ENCODE measurements around the gene PEX13.

PEX13 gene

DNA sequence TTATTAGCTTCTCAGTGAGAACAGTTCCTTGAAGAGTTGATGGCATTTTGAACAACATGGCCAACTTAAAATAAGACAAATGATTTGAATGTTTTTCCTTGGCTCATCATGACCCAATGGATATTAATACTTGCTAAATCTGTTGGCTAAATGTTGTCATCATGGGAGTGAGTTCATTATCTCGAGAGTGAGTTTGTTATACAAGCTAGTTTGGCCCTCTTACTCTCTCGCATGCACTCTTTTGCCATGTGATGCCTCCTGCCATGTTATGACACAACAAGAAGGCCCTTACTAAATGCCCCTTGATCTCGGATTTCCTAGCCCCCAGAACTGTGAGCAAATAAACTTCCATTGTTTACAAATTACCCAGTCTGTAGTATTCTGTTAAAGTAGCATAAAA lies 25.3 kb downstream of the PEX13 start:
- H3K4me3 ChIP-seq (ENCODE audit: low read depth, low read length) = no peak overlapping the region
- TF ChIP-seq, protein P1, sequence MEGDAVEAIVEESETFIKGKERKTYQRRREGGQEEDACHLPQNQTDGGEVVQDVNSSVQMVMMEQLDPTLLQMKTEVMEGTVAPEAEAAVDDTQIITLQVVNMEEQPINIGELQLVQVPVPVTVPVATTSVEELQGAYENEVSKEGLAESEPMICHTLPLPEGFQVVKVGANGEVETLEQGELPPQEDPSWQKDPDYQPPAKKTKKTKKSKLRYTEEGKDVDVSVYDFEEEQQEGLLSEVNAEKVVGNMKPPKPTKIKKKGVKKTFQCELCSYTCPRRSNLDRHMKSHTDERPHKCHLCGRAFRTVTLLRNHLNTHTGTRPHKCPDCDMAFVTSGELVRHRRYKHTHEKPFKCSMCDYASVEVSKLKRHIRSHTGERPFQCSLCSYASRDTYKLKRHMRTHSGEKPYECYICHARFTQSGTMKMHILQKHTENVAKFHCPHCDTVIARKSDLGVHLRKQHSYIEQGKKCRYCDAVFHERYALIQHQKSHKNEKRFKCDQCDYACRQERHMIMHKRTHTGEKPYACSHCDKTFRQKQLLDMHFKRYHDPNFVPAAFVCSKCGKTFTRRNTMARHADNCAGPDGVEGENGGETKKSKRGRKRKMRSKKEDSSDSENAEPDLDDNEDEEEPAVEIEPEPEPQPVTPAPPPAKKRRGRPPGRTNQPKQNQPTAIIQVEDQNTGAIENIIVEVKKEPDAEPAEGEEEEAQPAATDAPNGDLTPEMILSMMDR (IDR thresholded peaks at IDR 0.05; ENCODE audit: insufficient read depth, low read depth, low read length, missing control alignments) = no peak
- DNase-seq (ENCODE audit: low read depth) = no peak

DNA sequence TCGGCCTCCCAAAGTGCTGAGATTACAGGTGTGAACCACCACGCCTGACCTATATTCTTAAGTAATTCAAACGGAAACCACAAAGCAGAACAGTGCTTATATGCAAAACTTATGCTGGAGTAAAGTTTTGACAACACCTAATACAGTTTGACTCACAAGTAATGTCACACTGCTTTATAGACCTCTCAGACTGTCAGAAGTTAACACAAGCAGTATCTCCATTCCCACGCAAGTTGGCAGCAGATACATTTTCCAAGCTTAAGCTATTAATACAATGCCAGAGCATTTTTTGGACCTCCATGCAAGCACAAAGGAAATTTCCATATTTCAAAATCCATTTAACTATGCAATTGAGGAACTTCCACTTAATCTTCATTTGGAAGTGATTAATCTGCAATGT lies 27.1 kb downstream of the PEX13 start:
- TF ChIP-seq, protein P1 (IDR thresholded peaks at IDR 0.05; ENCODE audit: insufficient read depth, low read depth, low read length, missing control alignments) = peak; percentile 0
- no peak overlapping the region for H3K4me3 ChIP-seq (ENCODE audit: low read depth, low read length)
- peak; percentile 67 for DNase-seq (ENCODE audit: low read depth)

DNA sequence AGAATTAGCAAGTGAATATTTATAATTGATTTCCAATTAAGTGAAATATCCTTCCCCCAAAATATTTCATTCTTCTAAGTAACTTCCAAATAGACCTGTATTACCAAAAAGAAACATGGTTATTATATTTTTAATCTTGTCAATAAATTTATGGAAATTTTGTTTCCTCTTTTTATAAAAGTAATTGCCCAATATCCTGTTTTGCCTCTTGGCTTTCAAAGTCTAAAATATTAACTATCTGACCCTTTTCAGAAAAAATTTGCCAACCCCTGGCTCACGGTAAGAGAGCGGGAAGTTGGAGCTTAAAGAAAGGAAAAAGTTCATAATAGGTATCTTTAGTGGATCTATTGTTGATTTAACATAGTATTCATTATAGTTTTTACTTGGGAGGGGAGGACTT lies 27.7 kb downstream of the PEX13 start:
- H3K4me3 ChIP-seq (ENCODE audit: low read depth, low read length) = no peak overlapping the region
- TF ChIP-seq, protein P1 (IDR thresholded peaks at IDR 0.05; ENCODE audit: insufficient read depth, low read depth, low read length, missing control alignments) = no peak
- no peak for DNase-seq (ENCODE audit: low read depth)

DNA sequence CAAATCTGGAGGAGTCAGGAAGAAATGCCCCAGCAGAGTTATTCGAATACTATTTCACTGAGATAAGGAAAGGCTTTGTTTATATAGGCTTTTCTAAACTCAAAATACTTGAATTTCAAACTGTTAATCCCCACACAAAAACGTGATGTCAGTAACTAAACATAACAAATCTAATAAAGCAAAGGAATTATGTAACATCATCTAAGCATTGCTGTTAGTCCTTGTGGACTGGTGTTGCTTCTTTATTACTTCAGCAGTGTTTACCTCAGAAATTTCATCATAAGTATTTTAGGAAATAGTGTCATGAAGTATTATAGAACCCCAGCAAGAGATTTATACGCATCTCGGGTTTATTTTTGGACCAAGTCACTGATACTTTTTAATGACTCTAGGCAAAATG lies 28.5 kb downstream of the PEX13 start:
- no peak overlapping the region for H3K4me3 ChIP-seq (ENCODE audit: low read depth, low read length)
- TF ChIP-seq, protein P1 (IDR thresholded peaks at IDR 0.05; ENCODE audit: insufficient read depth, low read depth, low read length, missing control alignments) = no peak
- DNase-seq (ENCODE audit: low read depth) = no peak

DNA sequence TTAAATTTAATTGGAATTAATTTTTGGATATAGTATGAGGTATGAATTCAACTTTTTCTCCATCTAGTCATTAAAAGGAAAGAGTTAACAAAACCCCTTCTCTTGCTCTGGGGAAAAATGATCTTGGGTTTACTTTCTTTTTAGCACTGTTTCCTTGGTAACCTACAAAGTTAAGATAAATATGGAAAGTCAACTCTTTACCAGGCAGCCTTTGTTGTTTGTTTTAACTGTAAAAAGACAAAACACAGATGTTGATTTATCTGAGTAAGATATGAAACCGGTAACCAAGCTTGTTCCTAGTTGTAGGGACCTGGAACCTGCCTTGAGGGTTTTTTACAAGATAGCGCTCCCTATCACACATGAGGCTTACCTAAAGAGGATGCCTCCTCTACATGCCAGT lies 38.0 kb downstream of the PEX13 start:
- TF ChIP-seq, protein P1 (IDR thresholded peaks at IDR 0.05; ENCODE audit: insufficient read depth, low read depth, low read length, missing control alignments) = no peak

DNA sequence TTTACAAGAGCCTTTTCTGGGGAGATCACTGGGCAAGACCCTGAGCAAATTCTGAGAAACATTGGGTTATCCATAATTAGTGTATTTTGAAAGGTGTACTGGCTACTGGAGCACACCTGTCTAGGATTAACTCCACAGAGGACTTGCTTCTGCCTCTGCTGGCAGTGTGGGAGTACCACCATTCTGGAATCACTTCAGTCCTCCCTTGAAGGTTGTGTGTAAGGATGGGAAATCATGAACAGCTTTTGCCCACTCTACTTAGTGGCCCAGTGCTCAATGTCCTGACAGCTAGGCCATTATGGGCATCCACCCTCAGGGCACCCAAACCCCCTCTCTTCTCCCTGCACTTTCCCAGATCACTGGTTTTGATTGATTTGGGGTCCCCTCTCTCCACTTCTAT lies 40.0 kb downstream of the PEX13 start:
- no peak overlapping the region for H3K4me3 ChIP-seq (ENCODE audit: low read depth, low read length)
- no peak for DNase-seq (ENCODE audit: low read depth)
- TF ChIP-seq, protein P1 (IDR thresholded peaks at IDR 0.05; ENCODE audit: insufficient read depth, low read depth, low read length, missing control alignments) = no peak

More for the DNA sequence above, 38.0 kb downstream of the PEX13 start:
- no peak for DNase-seq (ENCODE audit: low read depth)
- H3K4me3 ChIP-seq (ENCODE audit: low read depth, low read length) = no peak overlapping the region

DNA sequence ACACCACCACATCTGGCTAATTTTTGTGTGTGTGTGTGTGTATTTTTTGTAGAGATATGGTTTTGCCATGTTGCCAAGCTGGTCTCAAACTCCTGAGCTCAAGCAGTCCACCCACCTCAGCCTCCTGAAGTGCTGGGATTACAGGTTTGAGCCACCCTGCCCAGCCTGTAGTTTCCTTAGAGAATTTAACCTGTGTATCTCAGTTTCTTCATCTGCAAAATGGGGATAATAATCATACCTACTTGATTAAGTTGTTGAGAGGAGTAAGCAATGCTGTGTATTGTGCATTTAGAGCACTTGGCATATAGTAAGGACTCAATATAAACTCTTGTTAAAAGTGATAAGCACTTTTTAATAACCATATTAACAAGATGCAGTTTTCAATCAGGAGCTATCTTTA lies 41.9 kb downstream of the PEX13 start:
- H3K4me3 ChIP-seq (ENCODE audit: low read depth, low read length) = no peak overlapping the region
- DNase-seq (ENCODE audit: low read depth) = no peak
- TF ChIP-seq, protein P1 (IDR thresholded peaks at IDR 0.05; ENCODE audit: insufficient read depth, low read depth, low read length, missing control alignments) = no peak
